Stimulated activated CD8-positive, alpha-beta memory T cell treated with anti-CD3 and anti-CD28 coated beads, Interleukin-15, amount 100 ng/mL, for 48 hours (primary cell): Measurements from ENCODE around the gene AAK1.
"Not testable (repeated sequence)": the region's sequence is repeated elsewhere in the genome, so short reads cannot be mapped to it uniquely, and the experiment has no call there.

Source experiments
- DNase-seq, 2 donors: peaks; one replicate each; pipeline ENCODE4 v3.0.0-alpha.2; 2020; ENCODE audit warnings: low read depth in 2 of 2

Gene AAK1

GRCh38 chr2:69452687-69453086, 190.9 kb downstream of the AAK1 start:
- DNase-seq = no peak

- DNase-seq = no peak
Measured at GRCh38 chr2:69450735-69451416, 192.7 kb downstream of the AAK1 start.

GRCh38 chr2:69449906-69450305, 193.6 kb downstream of the AAK1 start:
- DNase-seq = no peak

GRCh38 chr2:69443673-69444072, 199.9 kb downstream of the AAK1 start:
- DNase-seq = not testable (repeated sequence)

- not testable (repeated sequence) for DNase-seq
Measured at GRCh38 chr2:69439499-69439898, 204.0 kb downstream of the AAK1 start.

GRCh38 chr2:69438580-69438979, 205.0 kb downstream of the AAK1 start:
- no peak for DNase-seq

- no peak for DNase-seq
Measured at GRCh38 chr2:69437751-69438154, 205.8 kb downstream of the AAK1 start.

- DNase-seq = peak; percentile 92
Measured at GRCh38 chr2:69436938-69437750, 206.4 kb downstream of the AAK1 start, which contains the start of gene NFU1. Gene NFU1, minus strand, starts transcription at chr2:69437435. Its CDS starts 13 bp downstream, at chr2:69437422.

GRCh38 chr2:69436596-69436937, 207.0 kb downstream of the AAK1 start:
- DNase-seq = no peak

GRCh38 chr2:69434753-69435152, 208.8 kb downstream of the AAK1 start:
- no peak for DNase-seq

GRCh38 chr2:69429491-69430183, 213.9 kb downstream of the AAK1 start:
- no peak for DNase-seq

- no peak for DNase-seq
Measured at GRCh38 chr2:69428981-69429380, 214.6 kb downstream of the AAK1 start.

GRCh38 chr2:69424419-69424818, 219.1 kb downstream of the AAK1 start:
- DNase-seq = no peak

GRCh38 chr2:69422198-69422597, 221.3 kb downstream of the AAK1 start:
- no peak for DNase-seq

- DNase-seq = not testable (repeated sequence)
Measured at GRCh38 chr2:69419111-69419510, 224.4 kb downstream of the AAK1 start.

GRCh38 chr2:69416147-69416546, 227.4 kb downstream of the AAK1 start:
- no peak for DNase-seq
